ENCODE data around the gene MTHFD1L. TPM values are rescaled to one million over a fixed set of nuclear protein-coding genes. Genes with fewer than 3 reads are reported as not detected.

Gene MTHFD1L
- total RNA-seq, 4 donors from 2014 or later = 0.35 to 1.6 (median 0.59) TPM; not detected in 1

DNA sequence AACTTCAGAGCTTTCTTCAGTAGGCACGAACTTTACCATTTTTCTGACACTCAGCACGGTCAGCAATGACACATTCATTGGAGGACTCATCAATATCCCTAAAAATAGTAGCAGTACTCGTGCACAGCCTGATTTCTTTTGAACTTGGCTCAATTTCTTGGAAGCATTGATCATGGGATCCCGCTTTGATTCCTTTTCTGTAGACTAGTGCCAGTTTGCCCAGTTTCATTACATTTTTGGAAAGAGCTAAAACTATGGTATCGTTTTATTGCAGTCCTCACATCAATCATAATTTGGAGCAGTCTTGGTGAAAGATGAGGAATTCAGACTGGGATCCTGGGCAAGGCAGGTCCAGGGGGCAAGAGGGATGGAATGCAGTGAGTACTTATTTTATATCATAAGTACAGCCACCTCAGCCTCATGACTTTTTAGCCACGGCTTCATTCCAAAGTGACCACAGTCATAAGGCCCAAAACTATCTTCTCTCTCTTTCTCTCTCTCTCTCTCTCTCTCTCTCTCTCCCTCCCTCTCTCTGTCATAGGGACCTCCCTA lies 203.3 kb downstream of the MTHFD1L start:
- H3K4me1 ChIP-seq = peaks cover 6% of the 10 kb centered on the region in 2 donors
- H3K27ac ChIP-seq = peak overlapping the region; percentile 59 to 78 (median 70)
- ATAC-seq (no peak), DNase-seq (no peak)
- H3K9me3 ChIP-seq = no peaks in the 10 kb centered on the region
- H3K36me3 ChIP-seq = no peaks in the 10 kb centered on the region
- in situ Hi-C loops (cut with MboI; ENCODE audit: low sequenced_read_pairs in 4 of 4) = no loop called here
- intact Hi-C loops (cut with DNase I; ENCODE audit: low total_unique reads) = no loop called here
- no peak overlapping the region for H3K4me3 ChIP-seq
- TF ChIP-seq POLR2A (IDR thresholded peaks at IDR 0.05) = no peak
- TF ChIP-seq, protein P1, sequence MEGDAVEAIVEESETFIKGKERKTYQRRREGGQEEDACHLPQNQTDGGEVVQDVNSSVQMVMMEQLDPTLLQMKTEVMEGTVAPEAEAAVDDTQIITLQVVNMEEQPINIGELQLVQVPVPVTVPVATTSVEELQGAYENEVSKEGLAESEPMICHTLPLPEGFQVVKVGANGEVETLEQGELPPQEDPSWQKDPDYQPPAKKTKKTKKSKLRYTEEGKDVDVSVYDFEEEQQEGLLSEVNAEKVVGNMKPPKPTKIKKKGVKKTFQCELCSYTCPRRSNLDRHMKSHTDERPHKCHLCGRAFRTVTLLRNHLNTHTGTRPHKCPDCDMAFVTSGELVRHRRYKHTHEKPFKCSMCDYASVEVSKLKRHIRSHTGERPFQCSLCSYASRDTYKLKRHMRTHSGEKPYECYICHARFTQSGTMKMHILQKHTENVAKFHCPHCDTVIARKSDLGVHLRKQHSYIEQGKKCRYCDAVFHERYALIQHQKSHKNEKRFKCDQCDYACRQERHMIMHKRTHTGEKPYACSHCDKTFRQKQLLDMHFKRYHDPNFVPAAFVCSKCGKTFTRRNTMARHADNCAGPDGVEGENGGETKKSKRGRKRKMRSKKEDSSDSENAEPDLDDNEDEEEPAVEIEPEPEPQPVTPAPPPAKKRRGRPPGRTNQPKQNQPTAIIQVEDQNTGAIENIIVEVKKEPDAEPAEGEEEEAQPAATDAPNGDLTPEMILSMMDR (IDR thresholded peaks at IDR 0.05 in 4 of 5, conservative IDR thresholded peaks at IDR 0.05 in 1 of 5) = no peak
- no peaks in the 10 kb centered on the region for H3K27me3 ChIP-seq

- DNase-seq = no peak
- in situ Hi-C loops (cut with MboI; ENCODE audit: low sequenced_read_pairs in 4 of 4) = no loop called here
- Histone ChIP-seq H3K4me1 (peaks cover 6% of the 10 kb centered on the region in 2 donors), H3K9me3 (no peaks in the 10 kb centered on the region), H3K27ac (peak overlapping the region in 3 of 4 donors; percentile 59 to 78 (median 67)), H3K36me3 (no peaks in the 10 kb centered on the region), H3K4me3 (no peak overlapping the region), H3K27me3 (no peaks in the 10 kb centered on the region)
- intact Hi-C loops (cut with DNase I; ENCODE audit: low total_unique reads) = no loop called here
- no peak for TF ChIP-seq POLR2A (IDR thresholded peaks at IDR 0.05)
- TF ChIP-seq, protein P1 (IDR thresholded peaks at IDR 0.05 in 4 of 5, conservative IDR thresholded peaks at IDR 0.05 in 1 of 5) = no peak
- no peak for ATAC-seq
These were observed 204.1 kb downstream of the MTHFD1L start for GRCh38 chr6:151069641-151070040.

- intact Hi-C loops (cut with DNase I; ENCODE audit: low total_unique reads) = no loop called here
These were observed 205.1 kb downstream of the MTHFD1L start for GRCh38 chr6:151070631-151071051.

DNA sequence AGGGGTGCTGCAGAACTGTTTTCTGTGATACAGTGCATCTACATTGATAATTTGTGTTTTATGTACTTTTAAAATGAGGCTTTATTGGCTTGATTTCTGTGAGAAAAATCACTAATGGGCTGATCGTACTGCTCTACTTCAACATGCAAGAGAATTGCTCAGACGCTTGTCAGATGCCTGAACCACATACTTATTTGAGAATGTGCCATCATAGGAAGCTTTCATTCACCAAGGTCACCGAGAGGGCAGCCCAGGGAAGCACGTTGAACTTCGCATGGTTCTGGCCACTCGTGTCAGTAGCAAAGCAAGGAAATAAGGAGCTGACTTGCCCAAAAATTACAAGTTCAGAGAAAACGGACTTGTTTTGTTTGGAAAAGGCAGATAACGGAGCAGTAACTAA lies 205.8 kb downstream of the MTHFD1L start:
- no peak for TF ChIP-seq POLR2A (IDR thresholded peaks at IDR 0.05)
- DNase-seq (peak in 1 of 2 donors; percentile 30), ATAC-seq (peak in 1 of 2 donors; percentile 39)
- Histone ChIP-seq H3K27ac (peak overlapping the region in 2 of 4 donors; percentile 13 to 23), H3K9me3 (no peaks in the 10 kb centered on the region), H3K4me3 (no peak overlapping the region), H3K4me1 (peaks cover 6% of the 10 kb centered on the region in 2 donors), H3K27me3 (no peaks in the 10 kb centered on the region), H3K36me3 (no peaks in the 10 kb centered on the region)
- in situ Hi-C loops (cut with MboI; ENCODE audit: low sequenced_read_pairs in 4 of 4) = no loop called here
- intact Hi-C loops (cut with DNase I; ENCODE audit: low total_unique reads) = no loop called here

More at GRCh38 chr6:151070631-151071051, 205.1 kb downstream of the MTHFD1L start:
- ATAC-seq = no peak
- H3K9me3 ChIP-seq = no peaks in the 10 kb centered on the region
- in situ Hi-C loops (cut with MboI; ENCODE audit: low sequenced_read_pairs in 4 of 4) = no loop called here
- H3K27me3 ChIP-seq = no peaks in the 10 kb centered on the region
- no peak for DNase-seq
- H3K4me1 ChIP-seq = peaks cover 6% of the 10 kb centered on the region in 2 donors
- H3K27ac ChIP-seq = peak overlapping the region in 3 of 4 donors; percentile 5 to 15 (median 13)
- TF ChIP-seq, protein P1 (IDR thresholded peaks at IDR 0.05 in 4 of 5, conservative IDR thresholded peaks at IDR 0.05 in 1 of 5) = no peak
- no peak for TF ChIP-seq POLR2A (IDR thresholded peaks at IDR 0.05)
- H3K4me3 ChIP-seq = no peak overlapping the region
- H3K36me3 ChIP-seq = no peaks in the 10 kb centered on the region

- intact Hi-C loops (cut with DNase I; ENCODE audit: low total_unique reads) (no loop called here), in situ Hi-C loops (cut with MboI; ENCODE audit: low sequenced_read_pairs in 4 of 4) (no loop called here)
- ATAC-seq (no peak), DNase-seq (no peak)
- Histone ChIP-seq H3K4me1 (peaks cover 6% of the 10 kb centered on the region in 2 donors), H3K4me3 (no peak overlapping the region), H3K9me3 (no peaks in the 10 kb centered on the region), H3K27ac (no peak overlapping the region), H3K36me3 (no peaks in the 10 kb centered on the region), H3K27me3 (no peaks in the 10 kb centered on the region)
- TF ChIP-seq, protein P1 (IDR thresholded peaks at IDR 0.05 in 4 of 5, conservative IDR thresholded peaks at IDR 0.05 in 1 of 5) = no peak
- no peak for TF ChIP-seq POLR2A (IDR thresholded peaks at IDR 0.05)
These were observed 207.6 kb downstream of the MTHFD1L start for GRCh38 chr6:151073146-151073545.
